Measurements from ENCODE around the gene RNPEPL1. TPM values are rescaled to one million over a fixed set of nuclear protein-coding genes. Genes with fewer than 3 reads are reported as not detected.

The RNPEPL1 gene
- total RNA-seq, 1 experiment from 2014 or later = 88.2 TPM

- Histone ChIP-seq H3K4me1 (ENCODE audit: control insufficient read depth, insufficient read depth, low read length) (0 out of 2 replicates have a peak, but pooled peaks cover 4% of the 10 kb centered on the region), H3K27ac (ENCODE audit: low read length) (no peak overlapping the region), H3K36me3 (ENCODE audit: control insufficient read depth, insufficient read depth, low read length) (no peaks in the 10 kb centered on the region), H3K9me3 (ENCODE audit: control insufficient read depth, insufficient read depth, low read depth, low read length) (no peaks in the 10 kb centered on the region), H3K27me3 (ENCODE audit: control insufficient read depth, insufficient read depth, low read length) (no peaks in the 10 kb centered on the region), H3K4me3 (ENCODE audit: low read depth in 2 of 2, low read length in 2 of 2) (no peak overlapping the region)
- DNase-seq (ENCODE audit: low read depth, low spot score) = no peak
- no peak for ATAC-seq
- no peak for TF ChIP-seq SIN3A (IDR thresholded peaks at IDR 0.05; ENCODE audit: borderline replicate concordance, insufficient read depth, low read depth, low read length)
- TF ChIP-seq REST (IDR thresholded peaks at IDR 0.05; ENCODE audit: insufficient read depth in 1 of 2, low read depth in 2 of 2, low read length in 1 of 2) = no peak
- TF ChIP-seq POLR2AphosphoS5 (IDR thresholded peaks at IDR 0.05; ENCODE audit: low read depth, low read length) = no peak
- TF ChIP-seq, protein P1, sequence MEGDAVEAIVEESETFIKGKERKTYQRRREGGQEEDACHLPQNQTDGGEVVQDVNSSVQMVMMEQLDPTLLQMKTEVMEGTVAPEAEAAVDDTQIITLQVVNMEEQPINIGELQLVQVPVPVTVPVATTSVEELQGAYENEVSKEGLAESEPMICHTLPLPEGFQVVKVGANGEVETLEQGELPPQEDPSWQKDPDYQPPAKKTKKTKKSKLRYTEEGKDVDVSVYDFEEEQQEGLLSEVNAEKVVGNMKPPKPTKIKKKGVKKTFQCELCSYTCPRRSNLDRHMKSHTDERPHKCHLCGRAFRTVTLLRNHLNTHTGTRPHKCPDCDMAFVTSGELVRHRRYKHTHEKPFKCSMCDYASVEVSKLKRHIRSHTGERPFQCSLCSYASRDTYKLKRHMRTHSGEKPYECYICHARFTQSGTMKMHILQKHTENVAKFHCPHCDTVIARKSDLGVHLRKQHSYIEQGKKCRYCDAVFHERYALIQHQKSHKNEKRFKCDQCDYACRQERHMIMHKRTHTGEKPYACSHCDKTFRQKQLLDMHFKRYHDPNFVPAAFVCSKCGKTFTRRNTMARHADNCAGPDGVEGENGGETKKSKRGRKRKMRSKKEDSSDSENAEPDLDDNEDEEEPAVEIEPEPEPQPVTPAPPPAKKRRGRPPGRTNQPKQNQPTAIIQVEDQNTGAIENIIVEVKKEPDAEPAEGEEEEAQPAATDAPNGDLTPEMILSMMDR (IDR thresholded peaks at IDR 0.05) = no peak
- TF ChIP-seq TCF7L2 (IDR thresholded peaks at IDR 0.05; ENCODE audit: low read depth, low read length) = no peak
- BruUV-seq (replicated peaks) = no TSS peak
- ChIA-PET POLR2A (interaction anchor here (0.6 kb wide), 1 partner anchor 500 kb away, joined by 3 read pairs; the partner anchor contains the start of gene MTERF4), CTCF (no interaction called here)
- in situ Hi-C loops (cut with HindIII; ENCODE audit: low pct_unique_long_range_greater_than_20kb, low sequenced_read_pairs) (no loop called here), intact Hi-C loops (cut with micrococcal nuclease; ENCODE audit: unreplicated experiment) (no loop called here)
Measured at GRCh38 chr2:240602266-240603050, 34.2 kb downstream of the RNPEPL1 start.

DNA sequence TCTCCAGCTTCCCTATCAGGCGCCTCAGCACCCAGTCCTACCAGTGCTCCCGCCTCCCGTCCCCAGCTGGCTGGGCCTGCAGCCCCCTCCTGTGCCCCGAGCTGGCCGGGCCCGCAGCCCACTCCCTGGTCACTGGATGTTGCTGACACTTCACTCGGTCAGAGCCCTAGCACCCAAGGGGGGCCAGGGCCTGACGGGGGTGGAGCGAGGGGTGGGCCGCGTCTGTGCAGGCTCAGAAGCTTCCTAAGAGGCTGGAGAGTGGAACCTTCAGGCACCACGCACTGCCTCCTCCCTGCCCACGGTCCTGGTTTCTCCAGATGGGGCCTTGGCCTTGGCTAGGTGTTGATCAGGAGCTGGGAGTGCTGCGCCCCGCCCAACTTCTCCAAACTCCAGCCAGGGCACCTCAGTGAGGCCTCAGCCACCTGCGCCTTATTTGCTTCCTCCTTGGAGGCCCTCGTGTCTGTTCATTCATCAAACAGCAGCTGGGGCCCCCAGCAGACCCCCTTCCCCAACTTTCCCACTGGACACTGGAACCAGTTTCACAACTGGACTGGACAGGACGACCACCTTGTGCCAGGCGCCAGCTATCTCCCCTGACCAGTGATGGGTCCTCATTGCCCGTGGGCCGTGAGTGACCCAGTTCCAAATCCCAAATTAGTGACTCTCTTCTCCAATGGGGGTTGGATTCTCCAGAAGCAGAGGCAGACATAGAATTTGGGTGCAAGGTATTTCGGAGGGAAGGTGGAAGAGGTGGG lies 35.0 kb downstream of the RNPEPL1 start:
- no peak overlapping the region for H3K27ac ChIP-seq (ENCODE audit: low read length)
- ChIA-PET POLR2A (no interaction called here), CTCF (no interaction called here)
- in situ Hi-C loops (cut with HindIII; ENCODE audit: low pct_unique_long_range_greater_than_20kb, low sequenced_read_pairs) = no loop called here
- H3K36me3 ChIP-seq (ENCODE audit: control insufficient read depth, insufficient read depth, low read length) = no peaks in the 10 kb centered on the region
- H3K4me3 ChIP-seq (ENCODE audit: low read depth in 2 of 2, low read length in 2 of 2) = no peak overlapping the region
- ATAC-seq (no peak), DNase-seq (ENCODE audit: low read depth, low spot score) (no peak)
- no peaks in the 10 kb centered on the region for H3K9me3 ChIP-seq (ENCODE audit: control insufficient read depth, insufficient read depth, low read depth, low read length)
- intact Hi-C loops (cut with micrococcal nuclease; ENCODE audit: unreplicated experiment) = no loop called here
- BruUV-seq (replicated peaks) = no TSS peak
- no peaks in the 10 kb centered on the region for H3K27me3 ChIP-seq (ENCODE audit: control insufficient read depth, insufficient read depth, low read length)
- TF ChIP-seq POLR2AphosphoS5 (IDR thresholded peaks at IDR 0.05; ENCODE audit: low read depth, low read length) (no peak), REST (IDR thresholded peaks at IDR 0.05; ENCODE audit: insufficient read depth in 1 of 2, low read depth in 2 of 2, low read length in 1 of 2) (no peak), SIN3A (IDR thresholded peaks at IDR 0.05; ENCODE audit: borderline replicate concordance, insufficient read depth, low read depth, low read length) (no peak), TCF7L2 (IDR thresholded peaks at IDR 0.05; ENCODE audit: low read depth, low read length) (no peak)
- TF ChIP-seq, protein P1 (IDR thresholded peaks at IDR 0.05) = no peak
- 0 out of 2 replicates have a peak, but pooled peaks cover 4% of the 10 kb centered on the region for H3K4me1 ChIP-seq (ENCODE audit: control insufficient read depth, insufficient read depth, low read length)
